GM19023 (cell line): ENCODE data around the gene DRP2.
"Not testable (repeated sequence)": the region's sequence is repeated elsewhere in the genome, so short reads cannot be mapped to it uniquely, and the experiment has no call there.

ENCODE experiments used
- ATAC-seq: cut with Tn5 transposase; IDR thresholded peaks from one replicate; pipeline ENCODE4 v1.9.1; 2021; ENCODE audit warnings: mild to moderate bottlenecking, moderate library complexity; ENCODE audit not compliant: unreplicated experiment

DRP2 gene

DNA sequence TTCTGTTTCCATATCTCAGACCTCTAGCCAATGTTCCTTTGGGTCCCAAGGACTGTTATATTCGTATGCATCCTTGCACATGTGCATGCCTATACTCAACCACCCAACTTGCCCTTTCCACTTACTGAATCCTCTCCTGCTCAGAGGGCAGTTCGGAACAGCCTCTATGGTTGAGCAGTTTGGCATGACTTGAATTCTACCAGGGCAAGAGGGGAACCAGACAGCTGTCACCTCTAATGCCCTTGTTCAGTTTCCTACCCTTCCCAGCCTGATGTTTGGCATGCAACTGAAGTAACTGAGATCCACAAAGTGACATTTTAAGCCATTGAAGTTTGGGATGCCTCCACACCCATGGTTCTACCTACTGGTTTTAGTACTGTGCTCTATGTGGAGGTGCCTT, 17.5 kb downstream of the DRP2 start:
- ATAC-seq: no peak

DNA sequence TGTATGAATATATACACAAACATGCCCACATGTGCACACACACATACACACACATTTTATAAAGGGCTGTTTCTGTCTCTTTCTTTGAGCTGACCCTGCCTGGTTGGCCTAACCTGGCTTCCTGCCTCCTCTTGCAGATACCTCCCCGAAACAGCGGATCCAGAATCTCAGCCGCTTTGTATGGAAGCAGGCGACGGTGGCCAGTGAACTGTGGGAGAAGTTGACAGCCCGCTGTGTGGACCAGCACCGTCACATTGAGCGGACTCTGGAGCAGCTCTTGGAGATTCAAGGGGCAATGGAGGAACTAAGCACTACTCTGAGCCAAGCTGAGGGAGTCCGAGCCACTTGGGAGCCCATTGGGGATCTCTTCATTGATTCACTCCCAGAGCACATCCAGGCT, 21.9 kb downstream of the DRP2 start:
- no peak for ATAC-seq

DNA sequence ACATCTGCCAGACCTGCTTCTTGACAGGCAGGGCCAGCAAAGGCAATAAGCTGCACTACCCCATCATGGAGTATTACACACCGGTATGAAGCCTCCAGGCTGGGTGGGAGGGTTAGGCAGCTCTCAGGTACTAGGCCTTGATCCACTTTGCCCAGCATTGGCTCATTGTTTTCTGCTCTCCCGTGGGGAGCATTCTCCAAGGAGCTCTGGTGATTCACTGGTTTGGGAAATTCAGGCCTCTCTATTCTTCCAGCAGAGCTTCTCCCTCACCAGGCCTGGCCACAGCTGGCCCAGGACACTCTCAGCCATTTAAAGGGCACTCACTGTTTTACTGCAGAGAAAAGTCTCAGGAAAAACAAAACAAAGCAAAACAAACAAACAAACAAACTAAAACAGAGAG, 33.0 kb downstream of the DRP2 start:
- ATAC-seq: no peak

DNA sequence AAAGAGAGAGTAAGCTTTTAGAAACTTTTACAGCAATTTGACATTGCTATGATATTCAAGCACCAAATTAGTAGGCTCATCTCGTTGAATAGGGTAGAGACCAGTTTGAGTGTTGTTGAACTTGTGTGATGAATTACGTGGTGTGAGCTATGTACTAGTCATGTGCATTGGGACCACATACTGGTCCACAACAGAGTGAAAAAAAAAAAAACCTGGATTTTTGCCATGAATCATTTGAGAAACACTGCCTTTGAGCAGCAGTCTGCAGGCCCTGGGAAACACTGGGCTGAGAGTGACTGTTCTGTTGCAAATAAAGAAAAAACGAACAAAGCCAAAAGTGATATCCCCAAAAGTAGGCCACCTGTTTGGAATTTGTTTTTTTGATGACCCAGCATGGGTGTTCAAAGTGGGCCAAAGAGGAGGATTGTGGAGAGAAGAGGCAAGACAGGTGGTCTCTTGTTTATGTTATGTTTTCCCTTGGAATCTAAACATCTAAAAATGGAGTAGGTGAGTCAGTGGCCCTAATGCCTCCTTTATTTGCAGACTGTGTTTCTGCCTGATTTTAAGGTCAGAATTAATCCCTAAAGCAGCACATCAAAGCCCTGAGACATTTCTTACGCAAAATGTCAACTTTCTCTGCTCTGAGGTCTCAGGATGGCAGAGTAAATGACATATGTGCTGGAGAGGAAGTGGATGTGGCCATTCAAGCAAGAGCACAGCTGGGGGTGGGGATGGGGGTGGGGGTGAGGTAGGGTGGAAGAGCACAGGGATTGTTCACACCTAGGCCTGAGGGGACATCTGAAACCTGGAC, 38.1 kb downstream of the DRP2 start:
- no peak for ATAC-seq

DNA sequence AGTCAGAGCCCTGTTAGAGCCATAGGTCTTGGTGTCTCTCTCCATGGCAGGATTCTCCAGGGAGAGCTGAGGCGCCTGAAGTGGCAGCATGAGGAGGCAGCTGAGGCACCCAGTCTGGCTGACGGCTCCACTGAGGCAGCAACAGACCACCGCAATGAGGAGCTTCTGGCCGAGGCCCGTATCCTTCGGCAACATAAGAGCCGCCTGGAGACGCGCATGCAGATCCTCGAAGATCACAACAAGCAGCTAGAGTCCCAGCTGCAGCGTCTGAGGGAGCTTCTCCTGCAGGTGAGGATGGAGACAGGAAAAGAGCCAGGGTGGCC, 38.6 kb downstream of the DRP2 start:
- ATAC-seq: no peak

DNA sequence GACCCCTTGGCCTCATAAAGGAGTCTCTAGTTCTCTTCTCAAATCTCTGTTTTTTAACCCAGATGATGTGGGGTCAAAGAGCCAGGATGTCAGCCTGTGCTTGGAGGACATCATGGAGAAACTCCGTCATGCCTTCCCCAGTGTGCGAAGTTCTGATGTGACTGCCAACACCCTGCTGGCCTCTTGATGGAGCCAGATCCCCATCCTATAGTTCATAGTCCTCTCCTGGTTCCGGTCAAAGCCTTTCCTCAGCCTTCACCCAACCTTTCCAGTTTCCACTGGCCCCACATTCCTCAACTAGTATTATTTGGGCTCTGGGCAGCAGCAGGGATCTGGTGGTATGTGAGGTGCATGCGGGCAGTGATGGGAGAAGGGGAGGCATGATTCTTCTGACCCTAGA, 40.8 kb downstream of the DRP2 start:
- no peak for ATAC-seq

DNA sequence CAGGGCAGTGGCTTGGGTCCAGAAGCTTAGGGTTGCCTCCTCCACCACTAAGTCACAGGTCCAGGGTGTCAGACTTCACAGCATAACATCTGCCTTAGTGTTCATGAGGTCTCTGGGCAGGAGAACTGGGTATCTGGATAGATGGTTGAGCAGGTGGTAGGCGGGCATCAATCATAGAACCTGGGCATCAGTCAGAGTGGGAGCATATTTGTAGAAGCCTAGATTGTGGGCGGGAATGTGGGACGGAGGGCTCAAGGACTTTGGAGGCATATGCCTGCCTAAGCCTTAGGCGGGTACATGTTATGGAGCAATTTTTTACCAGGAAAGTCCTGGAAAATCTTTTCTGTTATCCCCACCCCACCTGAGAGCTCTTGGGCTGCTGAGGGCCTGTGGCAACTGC, 43.0 kb downstream of the DRP2 start:
- no peak for ATAC-seq

DNA sequence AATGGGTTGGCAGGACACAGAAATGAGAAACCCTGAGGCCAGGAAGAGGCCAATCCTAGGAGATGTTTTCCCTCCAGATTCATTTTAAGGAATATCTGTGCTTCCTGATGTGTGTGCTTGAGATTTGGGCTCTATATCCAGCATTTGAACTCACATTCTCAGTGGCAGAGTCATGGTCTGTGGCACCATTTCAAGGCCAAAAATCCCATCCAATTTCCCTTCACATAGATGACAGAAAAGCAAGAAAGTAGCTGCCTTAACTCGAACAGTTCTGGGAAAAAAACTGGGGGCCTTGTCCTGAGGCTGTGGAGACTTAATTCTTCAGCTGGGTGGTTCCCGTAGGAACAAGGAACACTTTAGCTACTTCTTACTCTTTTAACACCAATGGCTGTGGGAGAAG, 44.2 kb downstream of the DRP2 start:
- ATAC-seq: no peak

DNA sequence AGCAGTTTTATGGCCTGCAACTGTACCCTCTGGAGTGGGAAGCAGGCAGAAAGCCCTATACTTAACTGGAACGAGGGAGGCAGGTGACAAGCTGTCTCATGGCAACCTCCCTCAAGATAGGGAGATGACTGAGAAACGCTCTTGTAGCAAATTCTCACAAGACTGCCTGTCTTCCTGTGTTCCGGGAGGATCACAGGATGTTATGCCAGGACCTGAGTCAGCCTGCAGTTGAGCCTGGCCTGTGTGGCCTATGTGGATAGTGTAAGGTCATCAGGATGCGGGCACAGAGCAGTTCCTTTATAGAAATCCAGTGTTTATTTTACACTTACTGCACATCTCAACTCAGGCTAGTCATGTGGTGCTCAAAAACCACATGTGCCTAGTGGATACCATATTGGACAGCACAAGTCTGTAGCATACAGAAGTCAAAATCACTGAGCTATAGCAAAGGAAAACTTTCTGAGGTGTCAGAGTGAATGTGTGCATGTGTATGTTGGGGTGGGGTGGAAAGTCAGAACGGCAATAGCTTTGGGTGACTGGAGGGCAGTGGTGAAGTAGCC, 46.4 kb downstream of the DRP2 start:
- ATAC-seq: no peak

DNA sequence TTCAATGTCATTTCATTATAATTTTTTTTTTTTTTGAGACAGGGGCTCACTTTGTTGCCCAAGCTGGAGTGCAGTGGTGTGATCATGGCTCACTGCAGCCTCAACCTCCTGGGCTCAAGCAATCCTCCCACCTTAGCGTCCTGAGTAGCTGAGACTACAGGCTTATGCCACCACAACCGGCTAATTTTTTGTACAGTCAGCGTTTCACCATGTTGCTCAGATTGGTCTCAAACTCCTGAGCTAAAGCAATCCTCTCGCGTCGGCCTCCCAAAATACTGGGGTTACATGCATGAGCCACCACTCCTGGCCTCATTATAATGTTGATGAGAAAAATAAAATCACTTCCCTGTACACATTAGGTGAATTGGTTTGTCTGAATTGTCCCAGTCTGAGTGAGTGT, 54.6 kb downstream of the DRP2 start:
- ATAC-seq: no peak

DNA sequence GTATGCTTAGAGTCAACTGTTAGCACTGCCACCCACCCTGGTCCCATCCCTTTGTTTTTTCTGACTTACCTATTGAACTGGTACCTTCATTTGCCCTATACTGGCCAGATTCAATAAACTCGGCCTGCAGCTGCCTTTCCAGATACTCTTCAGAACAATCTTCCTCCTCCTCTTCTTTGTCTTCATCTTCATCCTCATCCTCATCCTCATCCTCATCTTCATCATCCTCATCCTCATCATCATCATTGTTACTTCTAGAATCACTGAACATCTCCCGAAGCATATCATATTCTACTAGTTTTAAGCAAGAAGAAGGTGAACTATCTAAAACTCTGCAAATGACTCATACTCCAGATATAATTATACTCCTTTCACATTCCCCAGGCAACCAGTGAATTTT, 56.7 kb downstream of the DRP2 start:
- no peak for ATAC-seq

DNA sequence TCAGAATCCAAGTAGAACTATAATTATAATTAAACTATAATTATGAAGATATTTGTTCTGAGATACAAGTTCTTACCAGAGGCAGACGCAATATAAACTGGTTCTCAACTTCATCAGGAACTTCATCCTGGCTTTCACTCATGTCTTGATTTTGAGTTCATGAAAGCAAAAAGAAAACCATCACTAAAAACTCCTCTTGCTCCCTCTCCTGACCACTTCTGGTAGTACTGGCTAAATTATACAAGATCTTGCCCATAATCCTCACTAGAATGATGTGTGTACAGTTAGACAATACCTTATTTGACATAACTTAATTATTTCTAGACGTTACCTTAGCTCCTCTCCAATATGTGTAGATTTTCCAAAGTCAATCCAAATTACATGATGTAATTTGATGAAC, 67.8 kb downstream of the DRP2 start:
- no peak for ATAC-seq

DNA sequence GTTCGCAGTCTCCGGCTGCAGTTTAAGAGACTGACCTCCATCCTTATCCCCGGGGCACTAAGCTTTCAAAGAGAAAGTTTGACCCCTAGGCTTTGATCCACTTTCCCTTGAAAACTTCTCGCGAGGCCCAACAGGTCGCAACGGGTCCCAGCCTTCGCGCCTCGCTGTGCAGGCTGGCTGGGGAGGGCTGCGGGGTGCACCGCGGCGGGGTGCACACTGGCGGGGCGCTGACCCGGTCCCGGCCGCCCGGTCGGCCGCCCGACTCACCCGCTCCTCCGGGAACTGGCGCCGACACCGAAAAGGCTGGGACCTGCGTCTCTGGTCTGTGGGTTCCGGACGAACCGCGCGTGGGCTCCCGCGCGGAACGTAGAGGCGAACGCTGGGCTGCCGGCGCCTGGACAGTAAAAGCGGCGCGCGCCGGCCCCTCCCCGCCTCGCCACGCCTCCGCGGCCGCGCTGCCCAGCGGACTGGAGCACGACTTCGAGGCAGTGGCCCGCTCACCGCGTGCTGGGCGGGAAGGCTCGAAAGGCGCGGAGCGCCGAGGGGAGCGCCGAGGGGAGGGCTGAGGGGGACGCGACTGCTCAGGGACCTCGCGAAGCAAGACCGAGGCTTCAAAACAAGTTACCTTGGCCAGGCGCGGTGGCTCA, 71.5 kb downstream of the DRP2 start, which contains the start of gene TAF7L:
Gene TAF7L, minus strand, starts transcription at position 378 of the 647 bp plus-strand sequence. CDS start 3,791 bp downstream, outside the sequence.
- no peak for ATAC-seq

DNA sequence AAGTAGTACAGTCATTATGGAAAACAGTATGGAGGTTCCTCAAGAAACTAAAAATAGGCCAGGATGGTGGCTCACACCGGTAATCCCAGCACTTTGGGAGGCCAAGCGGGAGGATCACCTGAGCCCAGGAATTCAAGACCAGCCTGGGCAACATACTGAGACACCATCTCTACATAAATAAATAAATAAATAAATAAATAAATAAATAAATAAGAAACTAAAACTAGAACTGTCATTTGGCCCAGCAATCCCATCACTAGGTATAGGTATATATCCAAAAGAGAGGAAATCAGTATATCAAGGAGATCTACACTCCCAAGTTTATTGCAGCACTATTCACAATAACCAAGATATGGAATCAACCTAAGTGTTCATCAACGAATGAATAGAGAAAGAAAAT, 76.0 kb downstream of the DRP2 start:
- ATAC-seq: not testable (repeated sequence)

DNA sequence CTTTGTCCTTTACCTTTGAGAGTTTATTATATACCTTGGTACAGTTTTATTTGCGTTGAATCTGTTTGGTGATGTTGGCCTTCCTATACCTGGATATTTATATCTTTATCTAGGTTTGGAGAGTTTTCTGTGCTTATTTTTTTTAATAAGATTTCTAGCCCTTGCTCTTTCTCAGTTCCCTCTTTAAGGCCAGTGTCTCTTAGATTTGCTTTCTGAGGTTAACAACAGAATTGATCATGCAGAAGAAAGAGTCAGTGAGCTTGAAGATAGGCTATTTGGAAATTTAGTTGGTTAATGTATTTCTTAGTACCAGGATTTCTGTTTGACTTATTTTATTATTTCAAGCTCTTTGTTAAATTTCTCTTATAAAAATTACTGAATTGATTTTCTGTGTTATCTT, 84.2 kb downstream of the DRP2 start:
- ATAC-seq: no peak
